Measurements from ENCODE around the gene PHF24.

DNA sequence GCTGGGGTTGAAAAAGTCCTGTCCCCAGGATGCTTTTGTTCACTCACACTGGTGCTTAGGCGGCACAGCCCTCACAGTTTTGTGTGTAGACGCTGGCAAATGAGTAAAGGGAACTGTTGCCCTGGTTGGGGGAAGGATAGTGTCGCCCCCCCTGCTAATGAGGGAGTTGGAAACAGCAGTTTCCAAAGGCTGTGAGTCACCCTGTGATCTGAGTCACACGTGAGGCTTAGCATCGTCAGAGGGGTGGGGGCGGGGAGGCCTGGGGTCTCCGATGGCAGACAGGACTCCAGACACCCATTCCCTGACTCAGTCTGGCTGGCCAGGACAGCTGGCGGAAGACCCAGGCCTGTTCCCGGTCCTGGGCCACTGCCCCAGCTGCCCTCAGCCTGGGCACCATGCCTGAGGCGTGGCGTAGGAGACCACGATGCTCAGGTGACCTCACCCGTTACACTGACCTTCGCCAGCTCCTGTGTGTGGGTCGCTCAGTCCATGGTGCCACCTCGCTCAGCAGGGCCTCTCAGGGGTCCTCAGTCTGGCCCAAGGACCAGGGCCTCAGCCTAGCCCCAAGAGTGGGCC, 34.4 kb downstream of the PHF24 start:
- TF ChIP-seq EZH2 (IDR thresholded peaks at IDR 0.05; ENCODE audit: low read length): no peak
- TF ChIP-seq, protein P1, sequence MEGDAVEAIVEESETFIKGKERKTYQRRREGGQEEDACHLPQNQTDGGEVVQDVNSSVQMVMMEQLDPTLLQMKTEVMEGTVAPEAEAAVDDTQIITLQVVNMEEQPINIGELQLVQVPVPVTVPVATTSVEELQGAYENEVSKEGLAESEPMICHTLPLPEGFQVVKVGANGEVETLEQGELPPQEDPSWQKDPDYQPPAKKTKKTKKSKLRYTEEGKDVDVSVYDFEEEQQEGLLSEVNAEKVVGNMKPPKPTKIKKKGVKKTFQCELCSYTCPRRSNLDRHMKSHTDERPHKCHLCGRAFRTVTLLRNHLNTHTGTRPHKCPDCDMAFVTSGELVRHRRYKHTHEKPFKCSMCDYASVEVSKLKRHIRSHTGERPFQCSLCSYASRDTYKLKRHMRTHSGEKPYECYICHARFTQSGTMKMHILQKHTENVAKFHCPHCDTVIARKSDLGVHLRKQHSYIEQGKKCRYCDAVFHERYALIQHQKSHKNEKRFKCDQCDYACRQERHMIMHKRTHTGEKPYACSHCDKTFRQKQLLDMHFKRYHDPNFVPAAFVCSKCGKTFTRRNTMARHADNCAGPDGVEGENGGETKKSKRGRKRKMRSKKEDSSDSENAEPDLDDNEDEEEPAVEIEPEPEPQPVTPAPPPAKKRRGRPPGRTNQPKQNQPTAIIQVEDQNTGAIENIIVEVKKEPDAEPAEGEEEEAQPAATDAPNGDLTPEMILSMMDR (optimal IDR thresholded peaks at IDR 0.05 in 1 of 3, IDR thresholded peaks at IDR 0.05 in 1 of 3, conservative IDR thresholded peaks at IDR 0.05 in 1 of 3; ENCODE audit: extremely low read depth in 1 of 3, insufficient read depth in 2 of 3, low read length in 3 of 3): no peak

All from keratinocyte (primary cell).